ENCODE measurements around the gene MAP1LC3B2. TPM values are rescaled to one million over a fixed set of nuclear protein-coding genes. Genes with fewer than 3 reads are reported as not detected.

The MAP1LC3B2 gene
- total RNA-seq, 1 experiment from 2014 or later: not detected

DNA sequence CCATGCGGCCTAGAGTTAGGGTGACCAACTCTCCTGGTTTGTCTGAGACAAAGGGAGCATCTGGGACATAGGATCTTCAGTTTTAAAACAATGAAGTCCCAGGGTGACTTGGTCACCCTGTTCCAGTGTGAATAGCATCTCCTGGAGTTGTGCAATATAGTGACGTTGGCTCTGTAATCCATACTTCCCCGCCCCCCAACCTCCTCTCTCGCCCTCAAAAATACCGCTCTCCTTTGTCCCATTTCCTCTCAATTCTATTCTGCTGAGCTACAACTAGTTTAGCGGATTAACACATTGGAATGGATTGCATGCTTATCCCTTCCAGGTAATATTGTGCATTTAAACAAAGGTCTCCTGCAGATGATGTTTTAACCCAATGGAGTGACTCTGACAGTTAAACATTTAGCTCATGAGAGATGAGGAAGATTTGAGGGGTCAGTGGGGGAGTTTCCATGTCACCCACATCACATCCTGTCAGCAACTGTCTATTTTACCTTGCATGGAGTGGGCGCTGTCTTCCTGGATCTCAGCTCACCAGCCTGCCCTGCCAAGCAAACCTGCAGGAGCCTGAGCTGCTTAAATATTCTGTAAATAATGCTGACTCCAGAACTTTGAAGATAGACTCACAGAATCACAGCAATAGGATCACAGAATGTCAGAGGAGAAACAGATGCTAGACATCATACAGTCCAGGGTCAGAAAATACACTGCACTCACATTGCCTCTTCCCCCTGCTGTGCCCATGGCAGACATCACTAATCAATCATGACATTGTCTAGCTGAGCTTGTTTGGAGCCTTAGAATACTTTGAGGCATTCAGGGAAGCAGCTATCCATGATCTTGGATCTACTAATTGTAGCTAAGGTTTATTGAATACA lies 43.0 kb downstream of the MAP1LC3B2 start:
- H3K27me3 ChIP-seq: no peaks in the 10 kb centered on the region
- no peaks in the 10 kb centered on the region for H3K9me3 ChIP-seq (replicated peaks)
- no peaks in the 10 kb centered on the region; the same call in 1 of the 2 replicates for H3K4me1 ChIP-seq
- H3K4me3 ChIP-seq: no peak overlapping the region
- H3K27ac ChIP-seq: no peak overlapping the region
- no peak for DNase-seq
- H3K36me3 ChIP-seq: no peaks in the 10 kb centered on the region

- H3K27ac ChIP-seq: no peak overlapping the region
- no peaks in the 10 kb centered on the region for H3K4me1 ChIP-seq
- H3K36me3 ChIP-seq: no peaks in the 10 kb centered on the region
- no peaks in the 10 kb centered on the region for H3K9me3 ChIP-seq (replicated peaks)
- no peak overlapping the region for H3K4me3 ChIP-seq
- no peaks in the 10 kb centered on the region for H3K27me3 ChIP-seq
- DNase-seq: no peak
Measured at GRCh38 chr12:116603546-116604177, 44.5 kb downstream of the MAP1LC3B2 start.

DNA sequence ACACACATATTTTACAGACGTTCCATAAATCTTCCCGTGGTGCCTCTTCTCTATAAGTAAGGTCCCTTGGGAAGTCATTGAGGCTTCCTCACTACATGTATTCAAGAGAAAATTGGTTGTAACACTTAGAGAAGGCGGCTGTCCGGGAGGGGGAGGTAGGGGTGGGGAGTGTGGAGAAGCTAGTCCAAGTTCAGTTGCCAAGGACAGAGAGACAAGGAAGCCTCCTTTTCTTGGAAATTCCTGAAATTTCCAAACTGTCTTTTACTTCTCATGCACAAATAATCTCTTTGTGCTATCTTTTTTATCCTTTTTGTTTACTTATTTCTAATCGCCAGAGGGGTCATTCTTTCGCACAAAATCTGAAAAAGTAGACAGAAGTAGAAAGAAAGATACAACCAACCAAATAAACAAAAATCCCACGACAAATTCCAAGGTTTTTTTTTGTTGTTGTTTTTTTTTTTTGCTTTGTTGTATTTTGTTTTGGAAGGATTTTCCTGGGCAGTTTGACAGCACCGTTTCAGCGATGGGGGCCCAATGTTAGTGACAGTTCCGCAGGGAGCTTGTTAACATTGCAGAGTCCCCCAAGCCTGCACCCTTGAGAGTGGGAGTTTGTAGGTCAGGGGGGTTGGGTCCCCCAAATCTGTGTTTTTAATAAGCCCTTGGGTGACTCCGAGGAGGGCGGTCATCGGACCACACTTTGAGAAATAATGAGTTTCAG lies 45.2 kb downstream of the MAP1LC3B2 start:
- Histone ChIP-seq H3K9me3 (replicated peaks) (no peaks in the 10 kb centered on the region), H3K4me1 (no peaks in the 10 kb centered on the region), H3K27ac (no peak overlapping the region), H3K27me3 (no peaks in the 10 kb centered on the region), H3K4me3 (no peak overlapping the region), H3K36me3 (no peaks in the 10 kb centered on the region)
- DNase-seq: no peak

GRCh38 chr12:116604951-116605641 lies 45.9 kb downstream of the MAP1LC3B2 start:
- no peaks in the 10 kb centered on the region for H3K36me3 ChIP-seq
- H3K27ac ChIP-seq: no peak overlapping the region
- no peaks in the 10 kb centered on the region for H3K9me3 ChIP-seq (replicated peaks)
- no peaks in the 10 kb centered on the region for H3K27me3 ChIP-seq
- DNase-seq: no peak
- no peaks in the 10 kb centered on the region for H3K4me1 ChIP-seq
- no peak overlapping the region for H3K4me3 ChIP-seq

GRCh38 chr12:116606397-116606796 lies 47.2 kb downstream of the MAP1LC3B2 start:
- Histone ChIP-seq H3K9me3 (replicated peaks) (no peaks in the 10 kb centered on the region), H3K36me3 (no peaks in the 10 kb centered on the region)

DNA sequence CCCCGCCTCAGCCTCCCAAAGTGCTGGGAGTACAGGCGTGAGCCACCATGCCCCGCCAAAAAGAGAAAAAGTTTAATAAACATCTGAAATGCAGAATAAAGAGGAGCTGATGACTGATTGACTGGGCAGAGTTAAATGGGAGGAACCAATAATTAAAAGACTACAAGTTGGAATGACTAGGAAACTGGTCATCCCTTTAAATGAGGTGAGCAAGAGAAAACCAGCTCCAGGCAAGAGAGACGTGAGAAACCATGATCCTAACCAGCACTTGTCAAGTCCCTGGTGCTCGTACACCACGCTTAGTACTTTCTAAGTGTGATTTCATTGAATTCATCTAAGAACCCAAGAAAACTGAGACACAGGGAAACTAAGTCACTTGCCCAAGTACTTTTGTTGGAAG lies 47.9 kb downstream of the MAP1LC3B2 start:
- Histone ChIP-seq H3K9me3 (replicated peaks) (no peaks in the 10 kb centered on the region), H3K4me1 (no peaks in the 10 kb centered on the region), H3K27me3 (no peaks in the 10 kb centered on the region), H3K27ac (no peak overlapping the region), H3K36me3 (no peaks in the 10 kb centered on the region), H3K4me3 (no peak overlapping the region)
- DNase-seq: no peak

More at GRCh38 chr12:116606397-116606796, 47.2 kb downstream of the MAP1LC3B2 start:
- Histone ChIP-seq H3K4me3 (no peak overlapping the region), H3K4me1 (no peaks in the 10 kb centered on the region), H3K27me3 (no peaks in the 10 kb centered on the region), H3K27ac (no peak overlapping the region)
- no peak for DNase-seq

- Histone ChIP-seq H3K27ac (no peak overlapping the region), H3K36me3 (no peaks in the 10 kb centered on the region), H3K9me3 (replicated peaks) (no peaks in the 10 kb centered on the region), H3K4me1 (no peaks in the 10 kb centered on the region), H3K27me3 (no peaks in the 10 kb centered on the region), H3K4me3 (no peak overlapping the region)
- peak in 1 of 2 experiments; percentile 39 for DNase-seq
Measured at GRCh38 chr12:116609319-116610114, 50.3 kb downstream of the MAP1LC3B2 start.

DNA sequence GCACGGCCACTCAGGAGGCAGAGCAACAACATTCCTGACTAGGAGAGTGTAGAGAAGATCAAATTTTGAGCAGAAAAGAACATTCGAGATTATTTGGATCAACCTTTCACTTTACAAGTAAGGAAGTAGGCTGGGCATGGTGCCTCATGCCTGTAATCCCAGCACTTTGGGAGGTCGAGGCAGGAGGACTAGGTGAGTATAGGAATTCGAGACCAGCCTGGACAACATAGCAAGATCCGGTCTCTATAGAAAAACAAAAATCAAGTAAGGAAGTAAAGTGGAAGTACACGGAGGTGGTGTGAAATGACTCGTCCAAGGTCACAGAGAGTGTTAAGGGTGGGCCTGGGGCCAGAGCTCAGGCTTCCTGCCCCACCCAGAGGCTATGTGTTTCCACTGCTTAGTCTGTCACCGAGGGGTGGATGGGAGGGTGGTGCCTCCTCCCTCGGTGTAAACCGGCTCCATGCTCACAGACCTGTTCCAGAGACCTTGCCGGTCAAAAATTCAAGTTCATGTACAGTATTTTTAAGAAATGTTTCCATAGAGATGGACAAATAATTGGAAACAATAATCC lies 51.9 kb downstream of the MAP1LC3B2 start:
- H3K9me3 ChIP-seq (replicated peaks): no peaks in the 10 kb centered on the region
- H3K36me3 ChIP-seq: no peaks in the 10 kb centered on the region
- no peak overlapping the region for H3K4me3 ChIP-seq
- no peak overlapping the region for H3K27ac ChIP-seq
- no peak for DNase-seq
- no peaks in the 10 kb centered on the region for H3K27me3 ChIP-seq
- no peaks in the 10 kb centered on the region for H3K4me1 ChIP-seq

- Histone ChIP-seq H3K27ac (no peak overlapping the region), H3K27me3 (no peaks in the 10 kb centered on the region), H3K4me1 (no peaks in the 10 kb centered on the region), H3K4me3 (no peak overlapping the region), H3K9me3 (replicated peaks) (no peaks in the 10 kb centered on the region), H3K36me3 (no peaks in the 10 kb centered on the region)
- DNase-seq: no peak
Measured at GRCh38 chr12:116612436-116612835, 53.3 kb downstream of the MAP1LC3B2 start.

DNA sequence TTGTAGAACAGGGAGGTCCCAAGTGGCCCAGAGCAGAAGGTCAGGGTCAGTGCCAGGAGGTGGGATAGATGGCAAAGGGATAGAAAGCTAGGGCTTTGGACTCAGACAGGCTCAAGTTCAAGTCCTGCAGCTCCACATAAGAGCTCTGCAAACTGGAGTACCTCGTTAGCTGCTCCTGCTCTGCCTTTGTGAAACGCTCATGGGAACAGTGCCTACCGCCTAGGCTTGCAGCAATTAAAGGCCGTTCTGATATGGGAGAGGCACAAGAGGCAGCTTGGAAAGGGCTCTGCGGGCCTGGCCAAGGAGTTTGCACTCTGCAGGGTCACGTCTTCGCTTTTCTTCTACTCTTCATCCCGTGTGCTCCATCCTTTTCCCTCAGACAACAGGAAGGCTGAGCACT lies 54.1 kb downstream of the MAP1LC3B2 start:
- Histone ChIP-seq H3K4me3 (no peak overlapping the region), H3K27me3 (no peaks in the 10 kb centered on the region), H3K36me3 (no peaks in the 10 kb centered on the region), H3K4me1 (no peaks in the 10 kb centered on the region), H3K27ac (no peak overlapping the region), H3K9me3 (replicated peaks) (no peaks in the 10 kb centered on the region)
- DNase-seq: no peak

DNA sequence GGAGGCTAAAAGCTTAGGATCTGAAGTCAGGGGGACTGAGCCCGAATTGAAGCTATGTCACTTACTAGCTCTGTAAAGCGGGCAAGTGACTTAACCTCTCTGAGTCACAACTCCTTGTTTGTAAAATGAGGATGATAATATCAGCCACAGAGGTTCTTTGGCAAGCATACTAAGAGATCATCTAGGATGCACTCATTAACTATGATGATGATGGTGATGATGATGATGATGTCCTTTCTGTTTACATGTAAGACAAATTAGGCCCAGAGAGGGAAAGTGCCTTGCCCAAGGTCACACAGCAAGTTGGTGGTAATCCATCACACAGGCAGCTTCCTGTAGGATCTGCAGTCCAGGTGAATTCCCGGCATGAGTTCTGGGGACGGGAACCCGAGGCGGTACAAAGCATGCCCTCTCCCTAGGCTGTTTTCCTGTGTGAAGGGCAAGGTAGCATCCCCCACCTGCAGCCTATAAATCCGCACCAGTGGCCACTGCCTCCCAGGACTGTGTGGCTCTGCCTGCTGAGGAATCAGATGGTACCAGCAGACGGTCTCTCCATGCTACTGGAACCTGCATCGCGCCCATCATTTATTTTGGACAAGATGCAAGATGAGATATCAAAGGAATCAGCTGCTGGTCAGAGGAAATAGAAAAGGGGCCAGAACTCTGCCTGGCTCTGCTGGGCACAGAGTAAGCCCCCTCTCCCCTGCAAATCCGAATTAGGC lies 55.2 kb downstream of the MAP1LC3B2 start:
- no peak overlapping the region for H3K4me3 ChIP-seq
- H3K4me1 ChIP-seq: no peaks in the 10 kb centered on the region
- H3K9me3 ChIP-seq (replicated peaks): no peaks in the 10 kb centered on the region
- H3K27ac ChIP-seq: no peak overlapping the region
- no peaks in the 10 kb centered on the region for H3K27me3 ChIP-seq
- DNase-seq: no peak
- H3K36me3 ChIP-seq: no peaks in the 10 kb centered on the region

GRCh38 chr12:116615141-116615861 lies 56.1 kb downstream of the MAP1LC3B2 start:
- H3K36me3 ChIP-seq: no peaks in the 10 kb centered on the region
- DNase-seq: no peak
- no peaks in the 10 kb centered on the region for H3K4me1 ChIP-seq

More at GRCh38 chr12:116615141-116615861, 56.1 kb downstream of the MAP1LC3B2 start:
- no peaks in the 10 kb centered on the region for H3K27me3 ChIP-seq
- H3K27ac ChIP-seq: no peak overlapping the region
- no peak overlapping the region for H3K4me3 ChIP-seq
- no peaks in the 10 kb centered on the region for H3K9me3 ChIP-seq (replicated peaks)
